WERI-Rb-1 (cell line): ENCODE measurements around the gene HAAO.

Experiments
- DNase-seq: peaks from one replicate; pipeline ENCODE4 v3.0.0-alpha.2; 2020
- H3K27ac ChIP-seq: fragments of 250-450 bp; sonication (Bioruptor Pico); 2 replicates; pipeline ENCODE4 v1.5.1; 2020; ENCODE audit warnings: mild to moderate bottlenecking, moderate library complexity
- H3K27me3 ChIP-seq: fragments of 250-450 bp; sonication (Bioruptor Pico); 2 replicates; pipeline ENCODE4 v1.5.1; 2021; ENCODE audit warnings: mild to moderate bottlenecking, low read depth, moderate library complexity; ENCODE audit not compliant: insufficient read depth, severe bottlenecking
- H3K36me3 ChIP-seq: fragments of 250-450 bp; sonication (Bioruptor Pico); 2 replicates; pipeline ENCODE4 v1.5.1; 2020; ENCODE audit warnings: mild to moderate bottlenecking, moderate library complexity
- H3K4me3 ChIP-seq: 2 replicates; pipeline ENCODE4 v1.5.1; 2011; ENCODE audit warnings: low read depth, mild to moderate bottlenecking, control low read depth, low read length
- H3K9me3 ChIP-seq: fragments of 250-450 bp; sonication (Bioruptor Pico); 2 replicates; pipeline ENCODE4 v1.5.1; 2021; ENCODE audit warnings: mild to moderate bottlenecking, moderate library complexity; ENCODE audit not compliant: severe bottlenecking
- TF ChIP-seq, protein P1 (sequence below): IDR thresholded peaks from 2 replicates; pipeline ENCODE4 v1.5.1; 2011; ENCODE audit warnings: low read depth, mild to moderate bottlenecking, control low read depth, inconsistent platforms, low read length

Gene HAAO

DNA sequence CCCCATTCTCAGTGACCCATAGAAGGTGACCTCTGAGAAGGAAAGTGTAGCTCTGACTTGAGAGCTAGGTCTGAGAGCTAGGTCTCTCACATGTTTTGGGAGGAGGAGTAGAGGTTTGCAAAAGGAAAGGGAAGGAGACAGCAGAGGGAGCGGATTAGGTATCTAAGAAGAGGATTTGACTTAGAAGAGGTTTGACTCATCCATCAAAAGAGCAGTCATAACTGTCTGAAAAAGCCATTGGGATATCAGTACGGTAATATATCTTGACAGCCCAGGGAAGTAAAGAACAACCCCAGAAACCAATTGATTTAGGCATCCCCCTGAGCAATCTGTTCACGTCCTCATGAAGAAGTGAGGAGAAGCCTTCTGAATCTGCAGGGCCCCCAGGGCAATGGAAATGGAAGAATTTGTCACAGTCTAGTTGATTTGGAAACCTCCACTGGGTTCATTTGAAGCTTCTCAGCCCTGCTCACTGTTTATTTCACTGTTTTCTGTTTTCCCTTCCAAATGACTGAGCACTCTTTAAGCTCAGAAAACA is 47.8 kb downstream of the HAAO start:
- TF ChIP-seq, protein P1, sequence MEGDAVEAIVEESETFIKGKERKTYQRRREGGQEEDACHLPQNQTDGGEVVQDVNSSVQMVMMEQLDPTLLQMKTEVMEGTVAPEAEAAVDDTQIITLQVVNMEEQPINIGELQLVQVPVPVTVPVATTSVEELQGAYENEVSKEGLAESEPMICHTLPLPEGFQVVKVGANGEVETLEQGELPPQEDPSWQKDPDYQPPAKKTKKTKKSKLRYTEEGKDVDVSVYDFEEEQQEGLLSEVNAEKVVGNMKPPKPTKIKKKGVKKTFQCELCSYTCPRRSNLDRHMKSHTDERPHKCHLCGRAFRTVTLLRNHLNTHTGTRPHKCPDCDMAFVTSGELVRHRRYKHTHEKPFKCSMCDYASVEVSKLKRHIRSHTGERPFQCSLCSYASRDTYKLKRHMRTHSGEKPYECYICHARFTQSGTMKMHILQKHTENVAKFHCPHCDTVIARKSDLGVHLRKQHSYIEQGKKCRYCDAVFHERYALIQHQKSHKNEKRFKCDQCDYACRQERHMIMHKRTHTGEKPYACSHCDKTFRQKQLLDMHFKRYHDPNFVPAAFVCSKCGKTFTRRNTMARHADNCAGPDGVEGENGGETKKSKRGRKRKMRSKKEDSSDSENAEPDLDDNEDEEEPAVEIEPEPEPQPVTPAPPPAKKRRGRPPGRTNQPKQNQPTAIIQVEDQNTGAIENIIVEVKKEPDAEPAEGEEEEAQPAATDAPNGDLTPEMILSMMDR: no peak
- no peak overlapping the region; the same call in 1 of the 2 replicates for H3K27ac ChIP-seq
- H3K27me3 ChIP-seq: no peaks in the 10 kb centered on the region
- H3K4me3 ChIP-seq: no peak overlapping the region
- H3K36me3 ChIP-seq: no peaks in the 10 kb centered on the region
- no peak for DNase-seq
- no peaks in the 10 kb centered on the region for H3K9me3 ChIP-seq

DNA sequence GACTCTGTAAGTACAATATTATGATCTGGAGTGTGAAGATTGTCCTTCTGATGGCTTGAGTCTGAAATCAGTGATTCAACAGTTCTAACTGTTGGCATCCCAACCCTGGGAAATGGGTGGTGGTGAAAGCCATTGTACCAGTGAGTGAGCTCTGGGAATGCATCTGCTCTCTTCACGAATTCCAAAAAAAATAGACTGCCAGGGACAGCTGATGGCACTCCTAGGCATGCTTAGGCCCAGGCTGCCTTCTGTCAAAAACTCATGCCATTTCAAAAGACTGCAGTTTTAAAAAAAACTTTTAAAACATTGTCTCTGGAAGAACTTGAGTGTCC is 48.8 kb downstream of the HAAO start:
- DNase-seq: no peak
- Histone ChIP-seq H3K36me3 (no peaks in the 10 kb centered on the region), H3K4me3 (no peak overlapping the region), H3K9me3 (no peaks in the 10 kb centered on the region), H3K27ac (no peak overlapping the region), H3K27me3 (no peaks in the 10 kb centered on the region)
- TF ChIP-seq, protein P1: no peak

DNA sequence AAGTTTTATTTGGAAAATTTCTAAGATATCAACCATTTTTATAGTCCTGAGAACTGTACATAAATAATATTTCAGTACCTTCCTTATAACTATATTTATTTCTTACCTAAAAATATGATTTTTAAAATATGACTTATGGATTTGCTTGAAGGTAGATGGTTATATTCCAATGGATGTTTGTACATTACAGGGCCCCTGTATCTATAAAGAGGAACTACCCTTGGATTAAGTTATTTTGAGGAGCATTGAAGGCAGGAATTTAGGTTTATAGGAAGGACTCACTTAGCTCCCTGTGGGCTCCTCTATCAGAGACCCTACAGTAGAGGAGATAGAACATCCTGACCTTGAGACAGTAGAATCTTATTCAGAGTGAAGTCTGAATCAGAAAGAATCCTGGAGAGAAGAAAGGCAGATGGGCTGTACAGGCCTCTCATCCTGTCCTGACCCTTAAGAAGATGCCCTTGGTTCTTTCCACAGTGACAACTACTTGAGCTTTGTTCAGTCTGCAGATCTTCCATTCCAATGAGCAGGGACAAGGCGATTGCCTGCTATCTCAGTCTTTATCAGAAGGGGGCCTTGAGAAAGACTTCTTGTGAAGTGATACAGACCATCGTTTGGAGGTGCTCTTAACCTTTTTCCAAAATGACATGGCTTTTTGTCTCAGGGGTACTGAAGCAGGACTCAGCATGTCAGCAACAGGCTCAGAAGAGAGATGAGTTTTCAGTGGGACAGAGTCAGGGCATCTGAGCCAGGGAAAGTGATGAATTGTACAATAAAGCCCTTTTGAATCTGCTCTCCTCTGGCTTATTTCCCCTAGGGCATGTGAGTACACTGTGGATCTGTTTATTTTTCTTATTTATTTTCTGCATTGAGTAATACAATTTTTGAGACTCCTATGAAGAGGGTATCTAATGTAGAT is 49.4 kb downstream of the HAAO start:
- Histone ChIP-seq H3K36me3 (no peaks in the 10 kb centered on the region), H3K27ac (no peak overlapping the region), H3K4me3 (no peak overlapping the region), H3K9me3 (no peaks in the 10 kb centered on the region), H3K27me3 (no peaks in the 10 kb centered on the region)
- DNase-seq: no peak
- TF ChIP-seq, protein P1: no peak

DNA sequence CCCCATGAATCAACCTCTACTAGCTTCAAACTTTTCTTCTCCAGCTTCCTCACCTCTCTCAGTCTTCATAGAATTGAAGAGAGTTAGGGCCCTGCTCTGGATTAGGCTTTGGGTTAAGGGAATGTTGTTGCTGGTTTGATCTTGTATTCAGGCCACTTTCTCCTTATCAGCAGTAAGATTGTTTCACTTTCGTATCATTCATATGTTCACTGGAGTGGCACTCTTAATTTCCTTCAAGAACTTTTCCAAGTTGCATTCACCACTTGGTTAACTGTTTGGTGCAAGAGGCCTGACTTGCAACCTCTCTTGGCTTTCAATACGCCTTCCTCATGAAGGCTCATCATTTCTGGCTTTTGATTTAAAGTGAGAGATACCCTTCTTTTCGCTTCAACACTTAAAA is 51.2 kb downstream of the HAAO start:
- no peak overlapping the region for H3K4me3 ChIP-seq
- no peak for DNase-seq
- H3K27ac ChIP-seq: no peak overlapping the region

DNA sequence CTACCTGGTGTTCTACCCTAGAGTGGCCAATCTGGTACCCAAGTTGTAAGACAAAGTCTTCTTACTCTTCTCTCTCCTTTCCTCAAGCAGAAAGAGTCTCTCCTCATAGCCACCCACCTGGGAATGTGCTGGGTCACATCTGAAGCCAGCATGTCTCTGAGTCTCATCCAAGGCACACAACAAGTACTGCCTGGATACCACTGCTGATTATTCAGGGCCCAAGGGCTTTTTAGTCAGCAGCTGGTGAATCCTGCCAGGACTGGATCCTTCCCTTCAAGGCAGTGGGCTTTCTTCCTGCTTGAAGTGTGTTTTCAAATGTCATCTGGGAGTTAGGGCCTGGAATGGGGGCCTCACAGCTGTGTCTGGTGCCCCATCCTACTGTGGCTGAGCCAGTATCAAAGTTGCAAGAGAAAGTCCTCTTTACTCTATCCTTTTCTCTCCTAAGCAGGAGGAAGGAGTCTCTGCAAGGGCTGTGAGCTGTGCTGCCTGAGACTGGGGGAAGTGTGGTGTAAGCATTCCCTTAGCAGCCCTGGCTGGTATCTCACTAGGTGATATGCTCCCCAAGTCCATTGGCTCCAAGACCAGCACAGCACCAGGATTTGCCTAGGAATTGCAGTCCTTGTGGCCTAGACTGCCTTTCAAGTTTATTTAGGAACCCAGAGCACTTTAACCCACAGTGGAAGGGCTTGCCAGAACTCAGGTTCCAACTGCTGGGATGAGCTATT is 55.6 kb downstream of the HAAO start:
- no peak for DNase-seq
- Histone ChIP-seq H3K36me3 (no peaks in the 10 kb centered on the region), H3K9me3 (peaks cover 7% of the 10 kb centered on the region)

More for the DNA sequence above, 51.2 kb downstream of the HAAO start:
- TF ChIP-seq, protein P1: no peak
- H3K27me3 ChIP-seq: no peaks in the 10 kb centered on the region
- no peaks in the 10 kb centered on the region for H3K36me3 ChIP-seq
- peaks cover 1% of the 10 kb centered on the region for H3K9me3 ChIP-seq

More for the DNA sequence above, 55.6 kb downstream of the HAAO start:
- TF ChIP-seq, protein P1: no peak
- H3K27me3 ChIP-seq: no peaks in the 10 kb centered on the region
- no peak overlapping the region for H3K4me3 ChIP-seq
- no peak overlapping the region for H3K27ac ChIP-seq
